GM21447 (cell line): ENCODE measurements around the gene MRPL23.

Experiments
- ATAC-seq: cut with Tn5 transposase; IDR thresholded peaks from one replicate; pipeline ENCODE4 v1.9.1; 2021; ENCODE audit not compliant: unreplicated experiment

Gene MRPL23

GRCh38 chr11:1946812-1947484 is at the start of gene MRPL23:
TSS of gene MRPL23 (plus strand) at chr11:1947332. CDS start at chr11:1947363, 31 bp downstream.
- peak; percentile 48 for ATAC-seq

GRCh38 chr11:1899090-1899489 is 48.0 kb upstream of the MRPL23 start:
- ATAC-seq, result no peak

- ATAC-seq, result no peak
Measured at GRCh38 chr11:1899686-1900085, 47.4 kb upstream of the MRPL23 start.

- ATAC-seq, result no peak
Measured at GRCh38 chr11:1906181-1906580, 41.0 kb upstream of the MRPL23 start.

- no peak for ATAC-seq
Measured at GRCh38 chr11:1906611-1907423, 40.3 kb upstream of the MRPL23 start.

- ATAC-seq, result no peak
Measured at GRCh38 chr11:1908618-1909017, 38.5 kb upstream of the MRPL23 start.

GRCh38 chr11:1909524-1909923 is 37.6 kb upstream of the MRPL23 start:
- no peak for ATAC-seq

- no peak for ATAC-seq
Measured at GRCh38 chr11:1912289-1912878, 34.7 kb upstream of the MRPL23 start.

- no peak for ATAC-seq
Measured at GRCh38 chr11:1913271-1914060, 33.7 kb upstream of the MRPL23 start.

GRCh38 chr11:1915795-1916131 is 31.4 kb upstream of the MRPL23 start:
- no peak for ATAC-seq

- ATAC-seq, result no peak
Measured at GRCh38 chr11:1916132-1916985, 30.8 kb upstream of the MRPL23 start.

- no peak for ATAC-seq
Measured at GRCh38 chr11:1916986-1917522, 30.1 kb upstream of the MRPL23 start.

GRCh38 chr11:1917523-1918435 is 29.4 kb upstream of the MRPL23 start:
- ATAC-seq, result no peak

GRCh38 chr11:1918436-1919315 is 28.5 kb upstream of the MRPL23 start:
- no peak for ATAC-seq

GRCh38 chr11:1919391-1920127 is 27.6 kb upstream of the MRPL23 start, which contains the start of gene TNNT3:
TSS of gene TNNT3 (plus strand) at chr11:1919703. CDS start at chr11:1922875, 3,172 bp downstream.
- no peak for ATAC-seq

- ATAC-seq, result no peak
Measured at GRCh38 chr11:1920128-1920908, 26.8 kb upstream of the MRPL23 start.
